ENCODE results near the gene GRB14.

- TF ChIP-seq CTCF (IDR thresholded peaks at IDR 0.05), result no peak
- no peak for TF ChIP-seq POLR2A (IDR thresholded peaks at IDR 0.05)
Measured at GRCh38 chr2:164589522-164589921, 31.8 kb downstream of the GRB14 start.

Measured in uterus (tissue), 2 donors.